GM12865 (cell line): Measurements from ENCODE around the gene RACK1.

Experiments used
- DNase-seq: peaks from one replicate; pipeline ENCODE4 v3.0.0; 2010; ENCODE audit warnings: low read depth
- H3K4me3 ChIP-seq: 2 replicates; pipeline ENCODE4 v1.5.1; 2011; ENCODE audit warnings: mild to moderate bottlenecking, low read depth, low read length, control low read depth
- TF ChIP-seq, protein P1 (sequence below): IDR thresholded peaks from 2 replicates; pipeline ENCODE4 v1.5.1; 2011; ENCODE audit warnings: low read length, control low read depth, low read depth, inconsistent platforms; ENCODE audit not compliant: insufficient read depth; ENCODE audit errors: missing control alignments

Gene RACK1

DNA sequence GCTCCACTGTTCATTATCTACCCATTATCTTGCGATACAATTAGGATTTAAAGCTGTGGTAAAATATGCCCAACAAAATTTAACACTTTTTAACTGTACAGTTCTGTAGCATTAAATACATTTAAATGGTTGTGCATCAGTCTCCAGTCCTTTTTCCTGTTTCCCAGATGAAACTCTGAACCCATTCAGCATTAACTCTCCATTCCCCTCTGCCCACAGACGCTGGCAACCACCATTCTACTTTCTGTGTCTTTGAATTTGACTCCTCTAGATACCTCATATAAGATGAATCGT lies 35.8 kb downstream of the RACK1 start:
- DNase-seq = no peak
- H3K4me3 ChIP-seq = peak overlapping the region; percentile 67; the same call in 1 of the 2 replicates
- TF ChIP-seq, protein P1, sequence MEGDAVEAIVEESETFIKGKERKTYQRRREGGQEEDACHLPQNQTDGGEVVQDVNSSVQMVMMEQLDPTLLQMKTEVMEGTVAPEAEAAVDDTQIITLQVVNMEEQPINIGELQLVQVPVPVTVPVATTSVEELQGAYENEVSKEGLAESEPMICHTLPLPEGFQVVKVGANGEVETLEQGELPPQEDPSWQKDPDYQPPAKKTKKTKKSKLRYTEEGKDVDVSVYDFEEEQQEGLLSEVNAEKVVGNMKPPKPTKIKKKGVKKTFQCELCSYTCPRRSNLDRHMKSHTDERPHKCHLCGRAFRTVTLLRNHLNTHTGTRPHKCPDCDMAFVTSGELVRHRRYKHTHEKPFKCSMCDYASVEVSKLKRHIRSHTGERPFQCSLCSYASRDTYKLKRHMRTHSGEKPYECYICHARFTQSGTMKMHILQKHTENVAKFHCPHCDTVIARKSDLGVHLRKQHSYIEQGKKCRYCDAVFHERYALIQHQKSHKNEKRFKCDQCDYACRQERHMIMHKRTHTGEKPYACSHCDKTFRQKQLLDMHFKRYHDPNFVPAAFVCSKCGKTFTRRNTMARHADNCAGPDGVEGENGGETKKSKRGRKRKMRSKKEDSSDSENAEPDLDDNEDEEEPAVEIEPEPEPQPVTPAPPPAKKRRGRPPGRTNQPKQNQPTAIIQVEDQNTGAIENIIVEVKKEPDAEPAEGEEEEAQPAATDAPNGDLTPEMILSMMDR = no peak

DNA sequence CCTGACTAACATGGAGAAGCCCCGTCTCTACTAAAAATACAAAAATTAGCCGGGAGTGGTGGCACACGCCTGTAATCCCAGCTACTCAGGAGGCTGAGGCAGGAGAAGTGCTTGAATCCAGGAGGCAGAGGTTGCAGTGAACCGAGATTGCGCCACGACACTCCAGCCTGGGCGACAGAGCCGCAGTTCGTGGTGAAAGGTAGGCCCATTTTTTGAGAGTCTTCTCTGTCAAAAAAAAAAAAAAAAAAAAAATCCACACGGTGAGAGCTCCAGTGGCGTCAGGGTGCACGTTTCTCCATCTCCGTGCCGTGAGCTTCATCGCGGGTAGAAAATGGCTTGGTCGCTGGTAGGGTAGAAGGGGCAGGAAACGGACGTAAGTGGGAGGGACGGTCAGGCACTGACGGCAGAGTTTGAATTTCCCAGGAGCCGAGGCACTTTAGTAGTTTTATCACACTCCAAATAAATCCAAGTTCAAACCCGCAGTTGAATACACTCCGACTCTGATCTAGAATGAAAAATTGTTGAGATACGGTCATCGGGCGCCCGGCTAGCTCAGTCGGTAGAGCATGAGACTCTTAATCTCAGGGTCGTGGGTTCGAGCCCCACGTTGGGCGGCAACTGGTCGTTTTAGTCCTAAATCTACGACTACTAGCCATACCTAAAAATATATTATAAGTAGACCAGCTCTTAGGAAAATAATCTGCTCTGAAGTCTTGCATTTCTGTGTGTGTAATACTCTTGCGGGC lies 36.3 kb downstream of the RACK1 start:
- TF ChIP-seq, protein P1 = no peak
- peak; percentile 90 for DNase-seq
- peak overlapping the region; percentile 67 for H3K4me3 ChIP-seq

DNA sequence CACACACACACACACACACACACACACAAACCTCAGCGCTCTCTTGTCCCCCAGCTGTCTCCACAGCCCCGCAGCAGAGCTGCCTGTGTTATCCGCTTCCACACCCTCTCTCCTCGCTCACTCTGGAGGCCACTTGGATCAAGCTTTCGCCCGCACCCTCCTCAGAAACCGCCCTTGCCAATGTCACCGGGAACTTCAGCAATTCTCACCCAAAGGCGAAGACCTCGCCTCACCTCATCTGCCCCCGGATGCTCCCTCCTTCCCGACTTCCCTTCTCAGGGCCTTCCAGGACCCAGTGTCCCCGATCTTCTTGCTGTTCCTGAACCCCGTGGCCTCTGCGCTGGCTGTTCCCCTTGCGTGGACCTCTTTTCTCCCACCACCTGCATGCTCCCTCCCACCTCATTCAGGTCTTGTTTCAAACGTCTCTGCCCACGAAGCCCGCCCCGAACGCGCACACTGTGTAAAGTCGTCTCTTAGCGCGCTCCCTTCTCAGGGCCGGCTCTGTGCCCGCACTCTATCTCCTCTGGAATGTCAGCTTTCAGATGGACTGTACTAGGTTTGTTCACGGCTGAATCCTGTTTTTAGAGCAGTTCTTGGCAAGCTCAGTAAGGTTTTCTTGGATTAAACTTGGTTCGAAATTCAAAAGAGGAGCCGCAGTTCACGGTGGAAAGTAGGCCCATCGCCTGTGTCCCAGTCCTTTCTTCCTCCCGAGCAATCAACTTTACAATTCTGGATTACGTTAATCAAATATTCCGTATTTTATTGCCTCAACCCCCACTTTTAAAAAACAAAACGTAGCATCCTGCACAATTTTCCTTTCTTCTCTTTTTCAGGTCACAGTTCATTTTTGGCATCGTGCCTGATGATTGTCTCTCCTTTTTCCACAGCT lies 37.7 kb downstream of the RACK1 start:
- H3K4me3 ChIP-seq = peak overlapping the region; percentile 52
- DNase-seq = no peak
- TF ChIP-seq, protein P1 = no peak

DNA sequence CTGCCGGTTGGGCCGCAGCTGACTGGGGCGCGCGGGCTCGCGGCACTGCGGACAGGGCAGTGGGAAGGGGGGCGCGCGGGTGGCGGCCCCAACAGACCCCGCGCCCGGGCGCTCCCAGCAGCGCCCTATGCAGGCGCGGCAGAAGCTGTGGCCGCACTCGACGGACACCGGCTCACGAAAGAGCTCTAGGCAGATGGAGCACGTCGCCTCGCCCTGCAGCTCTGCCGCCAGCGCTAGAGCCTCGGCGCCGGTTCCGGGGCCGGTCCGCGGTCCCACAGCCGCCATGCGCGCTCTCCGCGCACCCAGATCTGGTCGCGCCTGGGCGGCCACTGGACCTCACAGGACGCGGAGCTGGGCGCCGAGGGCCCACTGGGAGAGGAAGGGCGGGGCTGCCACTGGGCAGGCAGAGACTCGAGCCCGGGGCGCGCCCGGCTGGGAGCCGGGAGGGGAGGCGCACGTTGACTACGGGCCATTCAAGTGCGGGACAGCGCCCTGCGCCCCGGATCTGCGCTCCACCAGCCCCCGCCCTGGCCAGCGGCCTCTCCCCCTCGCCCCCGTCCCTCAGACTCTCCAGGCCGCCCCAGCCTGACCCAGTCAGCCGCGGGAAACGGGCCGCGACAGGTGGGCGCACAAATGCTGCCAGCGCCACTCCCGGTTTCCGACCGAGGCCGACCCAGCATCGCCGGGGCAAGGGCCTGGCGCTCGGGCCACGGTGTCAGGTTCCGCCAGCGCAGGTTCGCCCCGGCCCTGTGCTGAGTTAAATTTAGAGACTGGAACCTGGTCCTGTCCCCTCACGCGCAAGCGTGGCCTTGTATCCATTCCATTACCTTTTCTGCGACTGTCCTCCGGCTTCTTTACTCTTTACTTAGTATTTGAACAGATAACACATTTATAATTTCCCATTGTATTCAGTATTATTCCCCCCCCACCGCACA lies 38.6 kb downstream of the RACK1 start, which contains the start of gene TRIM7:
TRIM7 (minus strand) TSS at position 371 of the 935 bp plus-strand sequence; CDS start at position 285, 86 bp downstream.
- DNase-seq = peak; percentile 54

DNA sequence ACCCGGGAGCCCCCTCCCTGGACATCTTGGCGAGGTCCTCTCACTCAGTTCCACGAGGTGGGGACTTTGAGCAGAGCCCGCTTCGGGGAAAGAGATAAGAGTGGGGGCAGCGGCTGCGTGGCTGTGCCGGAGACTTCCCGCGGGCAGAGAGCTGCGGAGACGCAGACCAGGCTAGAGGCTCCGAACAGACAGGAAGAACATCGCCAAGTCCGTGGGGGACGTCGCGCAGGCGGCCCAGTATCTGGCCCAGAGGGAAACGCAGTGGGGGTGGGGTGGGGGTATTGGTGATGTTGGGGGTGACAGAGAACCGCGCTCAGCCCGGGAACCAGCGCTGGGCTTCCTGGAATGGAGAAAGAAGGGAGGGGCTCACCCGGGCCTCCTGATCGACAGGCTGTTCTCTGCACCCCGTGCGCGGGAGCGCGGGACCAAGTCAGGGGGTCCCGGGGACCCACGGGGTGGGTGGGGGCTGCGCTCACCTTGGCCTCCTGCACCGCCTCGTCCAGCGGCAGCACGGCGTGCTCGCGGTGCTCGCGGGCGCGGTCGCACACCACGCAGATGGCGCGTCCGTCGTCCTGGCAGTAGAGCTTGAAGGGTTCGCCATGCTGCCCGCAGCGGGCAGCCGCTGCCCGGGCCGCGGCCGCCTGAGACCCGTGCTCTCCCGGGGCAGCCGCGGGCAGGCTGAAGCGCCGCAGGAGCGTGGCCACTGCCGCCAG lies 39.4 kb downstream of the RACK1 start:
- TF ChIP-seq, protein P1 = no peak
- peak overlapping the region; percentile 52 for H3K4me3 ChIP-seq
- no peak for DNase-seq

More for the DNA sequence above, 38.6 kb downstream of the RACK1 start, which contains the start of gene TRIM7:
- TF ChIP-seq, protein P1 = no peak
- peak within 1 kb of the TSS; percentile 52 for H3K4me3 ChIP-seq

DNA sequence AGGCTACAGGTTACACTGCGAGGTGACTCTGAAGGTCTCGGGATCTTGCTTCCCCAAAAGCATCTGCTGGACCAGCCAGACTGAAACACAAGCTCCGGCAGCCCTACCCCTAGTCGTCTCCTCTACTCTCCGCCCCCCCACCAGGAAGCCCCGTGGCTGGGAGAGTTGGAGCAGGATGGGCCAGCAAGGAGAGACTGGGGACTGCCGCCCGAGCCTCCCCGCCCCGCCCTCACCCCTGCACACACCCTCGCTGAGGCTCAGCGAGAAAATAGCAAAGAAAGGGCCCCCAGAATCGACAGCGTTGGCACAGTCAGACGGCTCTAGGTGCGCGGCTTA lies 40.0 kb downstream of the RACK1 start:
- TF ChIP-seq, protein P1 = no peak
- peak overlapping the region; percentile 52 for H3K4me3 ChIP-seq
- DNase-seq = no peak
